K562 (cell line): ENCODE measurements around the gene EMID1. TPM values are rescaled to one million over a fixed set of nuclear protein-coding genes. Genes with fewer than 3 reads are reported as not detected.

Source experiments
- ATAC-seq: fragments of 200-7000 bp; cut with Tn5 transposase; 3 replicates; pipeline ENCODE4 v1.9.1; 2020; ENCODE audit warnings: moderate library complexity
- BruUV-seq: library from RNA; stranded (reverse); fragments of 400-500 nt; replicated peaks from 2 replicates; lab custom pipeline; 2021; lab: Mats Ljungman, UMichigan
- CTCF ChIA-PET: fragments of 300-600 bp; formaldehyde crosslinking; extraction: SDS; loops from one replicate; lab custom pipeline; 2021; ENCODE audit warnings: low intra/inter-chr PET ratio; lab: Yijun Ruan, JAX
- POLR2A ChIA-PET: fragments of 300-600, 350-650 bp; sonication (Branson Sonifier 250); formaldehyde crosslinking; extraction: SDS; loops from one replicate; lab custom pipeline; 2021; ENCODE audit warnings: antibody characterized with exemption, inconsistent platforms; lab: Yijun Ruan, JAX
- DNase-seq, 4 experiments: peaks; one replicate each; pipeline versions ENCODE4 v3.0.0 to v3.0.0-alpha.2; 2011 to 2018; ENCODE audit warnings: low spot score in 3 of 4, mixed read lengths in 3 of 4; ENCODE audit errors: extremely low read depth in 1 of 4
- FAIRE-seq: peaks from 2 replicates; lab custom pipeline; 2011; peaks lifted over from hg19 to GRCh38; lab: Jason Lieb, UNC
- H2AFZ ChIP-seq: 2 replicates; pipeline ENCODE4 v1.6.0; 2011; ENCODE audit warnings: low read depth, low read length, control low read depth, inconsistent platforms
- H3K27ac ChIP-seq: fragments of 200-600 bp; 3 replicates; pipeline ENCODE4 v1.8.0; 2011; ENCODE audit warnings: low read depth, mild to moderate bottlenecking, control low read depth, inconsistent platforms, low read length, moderate library complexity, mixed read lengths; ENCODE audit errors: extremely low read depth
- H3K27me3 ChIP-seq, 2 experiments: fragments of 300-600 bp in 1 of 2; 2 replicates in 1 of 2; 3 replicates in 1 of 2; pipeline versions ENCODE4 v1.6.0 to v1.8.0; 2011; ENCODE audit warnings: inconsistent platforms in 2 of 2, low read length in 2 of 2, mild to moderate bottlenecking in 1 of 2, mixed read lengths in 1 of 2, moderate library complexity in 1 of 2; ENCODE audit not compliant: control insufficient read depth in 2 of 2, insufficient read depth in 2 of 2
- H3K36me3 ChIP-seq: fragments of 300-600 bp; 3 replicates; pipeline ENCODE4 v1.8.0; 2011; ENCODE audit warnings: mild to moderate bottlenecking, low read length, inconsistent platforms; ENCODE audit not compliant: control insufficient read depth, insufficient read depth
- H3K4me1 ChIP-seq, 2 experiments: fragments of 200-600 bp in 1 of 2; replicated peaks in 1 of 2; 2 replicates in 1 of 2; 3 replicates in 1 of 2; pipeline versions ENCODE4 v1.5.1 to v1.8.0; 2011; ENCODE audit warnings: inconsistent platforms in 2 of 2, low read length in 2 of 2, mild to moderate bottlenecking in 1 of 2, mixed read lengths in 1 of 2, moderate library complexity in 1 of 2; ENCODE audit not compliant: control insufficient read depth in 2 of 2, insufficient read depth in 2 of 2
- H3K4me2 ChIP-seq: 2 replicates; pipeline ENCODE4 v1.6.1; 2011; ENCODE audit warnings: low read length, control low read depth, inconsistent platforms, mixed read lengths; ENCODE audit not compliant: insufficient read depth
- H3K4me3 ChIP-seq: fragments of 200-600 bp; sonication (generic), shearing (Covaris generic); 2 replicates; pipeline ENCODE4 v1.5.1; 2016; ENCODE audit warnings: control low read depth, inconsistent platforms
- H3K79me2 ChIP-seq: fragments of 200-600 bp; 3 replicates; pipeline ENCODE4 v1.8.0; 2011; ENCODE audit warnings: low read length, inconsistent platforms; ENCODE audit not compliant: control insufficient read depth, insufficient read depth
- H3K9ac ChIP-seq, 2 experiments: 2 replicates each; pipeline versions ENCODE4 v1.6.0 to v1.6.1; 2011; ENCODE audit warnings: low read depth in 2 of 2, low read length in 2 of 2, control low read depth in 1 of 2, inconsistent platforms in 1 of 2, mild to moderate bottlenecking in 1 of 2, mixed read lengths in 1 of 2; ENCODE audit not compliant: insufficient read depth in 1 of 2
- H3K9me1 ChIP-seq: one replicate; pipeline ENCODE4 v1.6.0; 2011; ENCODE audit warnings: inconsistent platforms, mild to moderate bottlenecking, low read length, moderate library complexity; ENCODE audit not compliant: control insufficient read depth, insufficient read depth
- H3K9me3 ChIP-seq: replicated peaks from 2 replicates; pipeline ENCODE4 v1.5.1; 2011; ENCODE audit warnings: low read depth, low read length, inconsistent platforms; ENCODE audit not compliant: control insufficient read depth, insufficient read depth
- H4K20me1 ChIP-seq: replicated peaks from 2 replicates; pipeline ENCODE4 v1.6.1; 2011; ENCODE audit warnings: low read length, inconsistent platforms, mixed read lengths; ENCODE audit not compliant: control insufficient read depth, insufficient read depth
- BRCA1 ChIP-seq, 2 experiments: fragments of 450-650 bp in 1 of 2; sonication (generic) in 1 of 2; formaldehyde crosslinking in 1 of 2; IDR thresholded peaks; 2 replicates each; pipeline versions ENCODE4 v1.5.0 to v1.6.1; 2017 to 2020; ENCODE audit warnings: mild to moderate bottlenecking in 1 of 2, missing genetic modification reagents in 1 of 2
- CBFA2T2 ChIP-seq: fragments of 450-650 bp; conservative IDR thresholded peaks from 2 replicates; pipeline ENCODE4 v1.6.1; 2017; ENCODE audit warnings: mild to moderate bottlenecking
- FOXM1 ChIP-seq, 2 experiments: fragments of 450-650 bp in 1 of 2; sonication (generic) in 1 of 2; formaldehyde crosslinking in 1 of 2; IDR thresholded peaks; 2 replicates each; pipeline versions ENCODE4 v1.6.1 to v1.9.0; 2017 to 2022; ENCODE audit warnings: low read depth in 2 of 2, mild to moderate bottlenecking in 2 of 2, missing genetic modification reagents in 1 of 2, moderate library complexity in 1 of 2
- HOMEZ ChIP-seq: fragments of 250-450 bp; sonication (Bioruptor Pico); IDR thresholded peaks from 2 replicates; pipeline ENCODE4 v1.4.0; 2020; ENCODE audit warnings: mild to moderate bottlenecking, moderate library complexity
- IFI16 ChIP-seq: fragments of 250-450 bp; sonication (Bioruptor Pico); IDR thresholded peaks from 2 replicates; pipeline ENCODE4 v2.1.2; 2022; ENCODE audit warnings: mild to moderate bottlenecking, inconsistent platforms
- KAT2B ChIP-seq: IDR thresholded peaks from one replicate; pipeline ENCODE4 v1.6.1; 2012; ENCODE audit warnings: low read depth, mild to moderate bottlenecking, control low read depth, inconsistent platforms, low read length, moderate library complexity
- MIER1 ChIP-seq: fragments of 450-650 bp; IDR thresholded peaks from 2 replicates; pipeline ENCODE4 v1.6.1; 2016; ENCODE audit warnings: antibody characterized with exemption, mild to moderate bottlenecking, low read depth
- MLX ChIP-seq, 2 experiments: fragments of 450-650 bp in 1 of 2; sonication (generic) in 1 of 2; formaldehyde crosslinking; conservative IDR thresholded peaks; 2 replicates each; pipeline versions ENCODE4 v1.4.0 to v1.8.1; 2020 to 2022; ENCODE audit warnings: mild to moderate bottlenecking in 1 of 2, missing genetic modification reagents in 1 of 2
- PHF8 ChIP-seq: fragments of 200-600 bp; sonication (generic); IDR thresholded peaks from 2 replicates; pipeline ENCODE4 v1.6.1; 2012; ENCODE audit warnings: mixed run types, mild to moderate bottlenecking, inconsistent platforms, low read length, moderate library complexity, borderline replicate concordance
- PTBP1 ChIP-seq: fragments of 200-400 bp; formaldehyde crosslinking; IDR thresholded peaks from 2 replicates; pipeline ENCODE4 v1.6.1; 2017; ENCODE audit warnings: low read depth, low read length
- TBL1XR1 ChIP-seq, 2 experiments: IDR thresholded peaks; 2 replicates each; pipeline ENCODE4 v1.6.1; 2012; ENCODE audit warnings: improper control_type of control experiment in 2 of 2, low read length in 2 of 2, mild to moderate bottlenecking in 1 of 2
- ZBTB7A ChIP-seq: IDR thresholded peaks from 2 replicates; pipeline ENCODE4 v1.6.1; 2011; ENCODE audit warnings: low read depth, mild to moderate bottlenecking, low read length, moderate library complexity, borderline replicate concordance; ENCODE audit not compliant: control insufficient read depth
- ZNF324 ChIP-seq: fragments of 250-450 bp; sonication (Bioruptor Pico); IDR thresholded peaks from 2 replicates; pipeline ENCODE4 v1.4.0; 2020; ENCODE audit warnings: mild to moderate bottlenecking
- ZNF57 ChIP-seq: fragments of 450-650 bp; formaldehyde crosslinking; IDR thresholded peaks from 2 replicates; pipeline ENCODE4 v1.4.0; 2020; ENCODE audit warnings: mild to moderate bottlenecking, moderate library complexity
- ZNF696 ChIP-seq: fragments of 250-450 bp; sonication (Bioruptor Pico); conservative IDR thresholded peaks from 2 replicates; pipeline ENCODE4 v1.4.0; 2020; ENCODE audit warnings: mild to moderate bottlenecking, moderate library complexity
- ZNF785 ChIP-seq: fragments of 250-450 bp; sonication (Bioruptor Pico); IDR thresholded peaks from 2 replicates; pipeline ENCODE4 v1.4.0; 2020; ENCODE audit warnings: mild to moderate bottlenecking
- ZSCAN32 ChIP-seq: fragments of 450-650 bp; formaldehyde crosslinking; IDR thresholded peaks from 2 replicates; pipeline ENCODE4 v1.4.0; 2020; ENCODE audit warnings: mild to moderate bottlenecking, moderate library complexity
- WGBS: fragments of 100-300 bp; shearing (Covaris generic); methylation state at CpG from one replicate; pipeline ENCODE4 v1.1.6; 2016; ENCODE audit warnings: low coverage, mixed read lengths; ENCODE audit not compliant: insufficient coverage; ENCODE audit errors: missing lambda C conversion rate; 5-methylcytosine and 5-hydroxymethylcytosine counted together
- in situ Hi-C: fragments of 300-500 bp; cut with MboI; formaldehyde crosslinking; loops from 4 replicates; pipeline ENCODE4 v1.15.0; 2018; ENCODE audit warnings: inconsistent platforms, mixed read lengths
- intact Hi-C: fragments of 100-400 bp; cut with micrococcal nuclease; formaldehyde crosslinking; loops from 2 replicates; pipeline ENCODE4 v1.14.2; 2022
- polyA plus RNA-seq, 8 experiments: library from polyadenylated mRNA; depleted of rRNA in 4 of 8; stranded (reverse) in 5 of 8; unstranded in 3 of 8; fragments of >200 nt; fragmentation: Nextera tagmentation in 2 of 8; fragmentation: Illumina TruSeq in 1 of 8; extraction: Ambion mirVana in 2 of 8; extraction: Trizol in 1 of 8; gene quantifications; 2 replicates each; pipeline versions ENCODE4 v1.2.1 to v1.2.3, GENCODE V29; 2011 to 2014; ENCODE audit warnings: inconsistent platforms in 1 of 8, missing spikeins in 1 of 8
- total RNA-seq, 7 experiments: library from RNA; depleted of rRNA in 6 of 7; stranded (reverse); fragments of >200 nt in 6 of 7; fragmentation: Illumina TruSeq in 2 of 7; extraction: Trizol in 2 of 7; gene quantifications; 2 replicates each; pipeline versions ENCODE4 v1.2.1 to v1.2.3, GENCODE V29; 2011 to 2021; ENCODE audit warnings: low replicate concordance in 1 of 7
- TF ChIP-seq, protein P1 (sequence below): fragments of 250-450 bp; sonication (Bioruptor Pico); IDR thresholded peaks from 2 replicates; pipeline ENCODE4 v1.5.0; 2021

Gene EMID1
- total and polyA plus RNA-seq, 9 of the 15 experiments (the other 6 are each of a cell fraction or from before 2014, with no cell fraction given) = 0.15 to 7.2 (median 2.7) TPM

GRCh38 chr22:29298641-29299040 is 92.9 kb downstream of the EMID1 start:
- Histone ChIP-seq H3K9ac (no peak overlapping the region), H3K4me3 (no peak overlapping the region), H4K20me1 (no peaks in the 10 kb centered on the region; the same call in 1 of the 2 replicates), H3K36me3 (peaks cover 67% of the 10 kb centered on the region), H3K27ac (no peak overlapping the region), H3K27me3 (no peaks in the 10 kb centered on the region), H2AFZ (no peak overlapping the region), H3K4me2 (no peak overlapping the region), H3K4me1 (peaks cover 7 to 21% of the 10 kb centered on the region in 2 experiments), H3K9me3 (no peaks in the 10 kb centered on the region), H3K9me1 (no peaks in the 10 kb centered on the region), H3K79me2 (no peaks in the 10 kb centered on the region)
- in situ Hi-C loops = no loop called here
- no peak for DNase-seq
- ChIA-PET CTCF (no interaction called here), POLR2A (interaction anchor here (0.6 to 1.7 kb wide), 3 partner anchors 11 to 16 kb away, joined by 3 to 6 read pairs (median 3); no protein-coding TSS in a partner anchor)
- 82% methylated on average over 5 of the region's 8 CpGs for WGBS
- no peak for FAIRE-seq
- intact Hi-C loops = no loop called here
- BruUV-seq = no TSS peak
- no peak for ATAC-seq
- TF ChIP-seq HOMEZ (CRISPR knock-in tag) = no peak
- no peak for TF ChIP-seq KAT2B
- TF ChIP-seq MIER1 = no peak
- no peak for TF ChIP-seq CBFA2T2
- TF ChIP-seq ZNF324 (CRISPR knock-in tag) = no peak
- TF ChIP-seq ZBTB7A = no peak
- no peak for TF ChIP-seq FOXM1 (IDR thresholded peaks at IDR 0.05; ENCODE audit: low read depth)
- no peak for TF ChIP-seq FOXM1 (CRISPR knock-in tag; IDR thresholded peaks at IDR 0.05; ENCODE audit: low read depth)
- no peak for TF ChIP-seq ZNF696 (CRISPR knock-in tag)
- no peak for TF ChIP-seq PTBP1
- no peak for TF ChIP-seq ZNF785 (CRISPR knock-in tag)
- TF ChIP-seq PHF8 = no peak
- no peak for TF ChIP-seq MLX (CRISPR knock-in tag; conservative IDR thresholded peaks at IDR 0.05)
- TF ChIP-seq, protein P1, sequence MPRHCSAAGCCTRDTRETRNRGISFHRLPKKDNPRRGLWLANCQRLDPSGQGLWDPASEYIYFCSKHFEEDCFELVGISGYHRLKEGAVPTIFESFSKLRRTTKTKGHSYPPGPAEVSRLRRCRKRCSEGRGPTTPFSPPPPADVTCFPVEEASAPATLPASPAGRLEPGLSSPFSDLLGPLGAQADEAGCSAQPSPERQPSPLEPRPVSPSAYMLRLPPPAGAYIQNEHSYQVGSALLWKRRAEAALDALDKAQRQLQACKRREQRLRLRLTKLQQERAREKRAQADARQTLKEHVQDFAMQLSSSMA (CRISPR knock-in tag) = no peak
- no peak for TF ChIP-seq ZSCAN32 (CRISPR knock-in tag)
- no peak for TF ChIP-seq TBL1XR1 (IDR thresholded peaks at IDR 0.05; ENCODE audit: low read length in 2 of 2)
- no peak for TF ChIP-seq IFI16
- TF ChIP-seq ZNF57 (CRISPR knock-in tag) = no peak
- TF ChIP-seq BRCA1 (IDR thresholded peaks at IDR 0.05) = no peak
- no peak for TF ChIP-seq BRCA1 (CRISPR knock-in tag; IDR thresholded peaks at IDR 0.05)
